HG03460 (cell line): Measurements from ENCODE around the gene DCAF17.
"Not testable (repeated sequence)": the region's sequence is repeated elsewhere in the genome, so short reads cannot be mapped to it uniquely, and the experiment has no call there.

Experiments
- ATAC-seq: cut with Tn5 transposase; IDR thresholded peaks from one replicate; pipeline ENCODE4 v1.9.1; 2021; ENCODE audit not compliant: unreplicated experiment

The DCAF17 gene

DNA sequence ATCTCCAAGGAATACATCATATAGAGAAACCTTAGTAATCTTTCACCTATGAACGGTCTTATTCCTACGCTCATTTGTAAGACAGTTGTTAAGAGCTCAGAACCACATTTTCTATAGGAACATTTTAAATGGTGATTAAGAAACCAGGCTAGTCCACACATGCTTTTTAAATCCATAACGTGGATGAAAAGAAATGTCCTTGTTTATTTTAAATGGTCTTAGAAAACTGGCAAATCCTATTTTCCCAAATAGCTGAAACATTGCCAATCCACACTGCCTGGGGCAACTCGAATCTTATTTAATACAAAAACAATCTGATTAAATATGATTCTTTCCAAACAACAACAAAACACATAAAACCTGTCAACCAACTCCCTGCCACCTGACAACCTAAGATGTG, 23.9 kb upstream of the DCAF17 start:
- ATAC-seq: no peak

DNA sequence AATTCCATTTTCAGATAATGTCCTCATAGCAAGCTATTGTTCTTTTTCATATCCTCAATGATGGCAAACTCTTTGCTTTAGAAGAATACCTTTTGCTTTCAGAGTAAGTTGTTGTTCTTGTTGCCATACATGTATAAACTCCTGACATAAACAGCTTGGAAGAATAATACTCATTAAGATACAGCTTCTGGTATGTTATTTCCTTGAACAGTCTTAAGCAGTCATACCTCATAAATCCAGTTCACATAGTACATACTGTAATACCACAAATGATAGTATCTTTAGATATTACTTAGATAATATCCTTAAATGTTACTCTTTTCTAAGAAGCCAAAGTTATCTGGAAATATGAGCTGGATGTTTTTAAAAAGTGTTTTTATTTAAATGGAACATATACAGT, 23.4 kb upstream of the DCAF17 start:
- no peak for ATAC-seq

DNA sequence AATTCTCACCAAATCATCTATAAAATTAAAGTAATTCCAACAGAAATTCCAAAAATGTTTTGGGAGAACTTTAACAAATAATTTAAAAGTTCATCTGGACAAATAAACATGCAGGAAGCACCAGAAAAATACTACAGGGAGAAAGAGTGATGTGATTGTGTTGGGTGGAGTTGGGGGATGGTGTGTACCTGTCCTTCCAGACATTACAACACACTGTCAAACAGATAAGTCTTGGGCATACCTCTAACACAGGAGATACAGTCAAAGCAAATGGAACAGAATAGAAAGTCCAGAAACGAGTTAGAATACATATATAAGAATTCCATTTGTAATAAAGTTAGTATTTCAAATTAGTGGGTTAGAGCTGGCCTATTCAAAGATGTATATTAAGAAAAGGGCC, 22.8 kb upstream of the DCAF17 start:
- ATAC-seq: no peak

DNA sequence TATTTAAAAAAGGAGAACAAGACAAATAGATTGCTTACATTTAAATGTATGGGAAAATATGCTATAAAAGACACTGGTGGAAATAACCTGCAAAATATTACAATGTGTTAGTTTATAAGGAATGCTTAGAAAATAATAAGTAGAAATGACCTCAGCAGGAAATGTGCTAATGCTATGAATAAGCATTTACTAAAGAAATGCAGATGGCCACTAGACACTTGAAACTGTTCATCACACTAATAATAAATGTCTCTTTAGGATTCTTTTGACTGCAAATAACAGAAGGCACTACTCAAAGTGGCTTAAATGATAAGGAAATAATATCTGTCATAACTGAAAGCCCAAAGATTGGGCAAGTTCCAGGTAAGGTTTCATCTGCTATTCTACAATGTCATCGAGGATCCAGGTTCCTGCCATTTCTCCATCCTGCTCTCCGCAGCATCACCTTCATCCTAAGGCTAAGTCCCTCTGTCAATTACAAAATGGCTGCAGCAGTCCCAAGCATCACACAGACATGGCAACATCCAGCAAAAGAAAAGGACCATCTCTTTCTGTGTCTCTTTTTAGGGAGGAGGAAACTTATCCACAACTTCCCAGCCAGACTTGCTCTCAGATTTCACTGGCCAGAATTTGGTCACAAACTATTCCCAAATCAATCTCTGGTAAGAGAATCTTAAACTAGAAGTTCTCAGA, 22.1 kb upstream of the DCAF17 start:
- ATAC-seq: no peak

DNA sequence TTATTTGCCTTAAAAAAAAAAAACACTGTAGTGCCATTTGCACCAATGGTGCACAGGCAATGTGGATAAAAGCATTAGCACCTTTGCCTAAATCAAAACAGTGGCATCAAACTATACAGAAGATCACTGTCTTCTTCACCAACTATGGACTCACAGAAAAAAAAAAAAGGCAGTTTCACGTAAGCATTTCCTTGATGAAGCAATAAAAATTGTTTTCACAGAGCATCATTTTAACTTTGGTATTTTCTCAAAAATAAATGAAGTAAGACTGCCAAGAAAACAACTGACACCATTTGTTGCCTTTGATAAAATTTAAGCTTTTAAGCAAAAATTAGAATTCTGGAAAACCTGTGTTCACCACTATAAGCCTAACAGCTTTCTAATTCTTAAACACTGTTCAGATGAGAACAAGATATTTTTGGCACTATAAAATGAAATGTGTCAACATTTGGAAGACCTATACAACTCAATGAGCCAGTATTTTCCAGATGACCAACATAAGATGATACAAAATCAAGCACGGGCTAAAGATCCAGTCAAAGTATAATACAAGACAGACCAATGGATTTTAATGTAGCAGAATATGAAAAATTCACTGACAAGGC, 21.4 kb upstream of the DCAF17 start:
- no peak for ATAC-seq

DNA sequence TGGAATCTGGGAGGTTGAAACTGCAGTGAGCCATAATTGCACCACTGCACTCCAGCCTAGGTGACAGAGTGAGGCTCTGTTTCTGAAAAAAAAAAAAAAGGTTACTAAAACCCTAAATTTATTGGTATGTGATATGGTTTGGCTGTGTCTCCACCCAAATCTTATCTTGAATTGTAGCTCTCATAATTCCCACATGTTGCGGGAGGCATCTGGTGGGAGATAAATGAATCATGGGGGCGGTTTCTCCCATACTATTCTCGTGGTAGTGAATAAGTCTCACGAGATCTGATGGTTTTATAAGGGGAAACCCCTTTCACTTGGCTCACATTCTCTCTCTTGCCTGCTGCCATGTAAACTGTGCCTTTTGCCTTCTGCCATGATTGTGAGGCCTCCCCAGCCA, 19.4 kb upstream of the DCAF17 start:
- ATAC-seq: not testable (repeated sequence)

DNA sequence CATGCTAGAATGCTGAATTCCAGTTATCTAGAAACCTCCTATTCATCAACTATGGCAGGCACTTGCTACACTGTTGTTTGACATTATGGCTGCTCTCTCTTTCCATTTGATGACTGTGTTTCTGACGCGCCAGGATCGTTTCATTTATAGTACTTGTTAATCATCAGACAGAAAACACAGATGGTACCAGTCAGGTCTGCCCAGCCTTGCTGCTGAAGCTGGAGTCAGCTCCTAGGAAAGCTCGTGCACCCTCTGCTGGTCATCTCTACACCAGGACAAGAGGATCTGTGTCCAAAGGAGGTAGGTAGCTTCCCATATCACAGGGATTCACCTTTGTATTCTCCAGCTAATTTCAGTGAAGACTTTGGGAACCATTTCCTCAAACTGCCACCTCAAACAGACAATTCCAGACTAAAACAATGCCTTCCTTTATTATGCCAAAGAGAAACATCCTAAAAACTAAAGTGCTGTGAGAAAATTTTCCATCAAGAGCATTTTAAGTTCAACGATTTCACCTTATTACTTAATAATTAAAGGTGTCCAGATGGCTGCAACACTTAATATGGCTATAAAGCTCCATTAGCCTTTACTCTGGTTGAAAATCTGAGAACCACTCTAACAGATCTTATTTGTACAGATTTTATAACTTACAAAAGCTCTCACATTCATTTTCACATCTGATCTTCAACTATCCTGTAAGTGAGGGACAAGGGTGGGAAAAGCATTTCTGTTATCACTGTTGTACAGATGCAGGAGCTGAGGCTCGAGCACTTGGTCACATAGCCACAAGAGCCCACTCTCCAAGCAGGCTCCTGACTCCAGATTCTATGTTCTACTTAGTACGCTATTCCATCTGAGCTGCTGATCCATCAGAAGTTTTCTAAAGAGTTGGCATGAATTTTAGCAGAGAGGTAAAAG, 17.8 kb upstream of the DCAF17 start:
- peak; percentile 88 for ATAC-seq

DNA sequence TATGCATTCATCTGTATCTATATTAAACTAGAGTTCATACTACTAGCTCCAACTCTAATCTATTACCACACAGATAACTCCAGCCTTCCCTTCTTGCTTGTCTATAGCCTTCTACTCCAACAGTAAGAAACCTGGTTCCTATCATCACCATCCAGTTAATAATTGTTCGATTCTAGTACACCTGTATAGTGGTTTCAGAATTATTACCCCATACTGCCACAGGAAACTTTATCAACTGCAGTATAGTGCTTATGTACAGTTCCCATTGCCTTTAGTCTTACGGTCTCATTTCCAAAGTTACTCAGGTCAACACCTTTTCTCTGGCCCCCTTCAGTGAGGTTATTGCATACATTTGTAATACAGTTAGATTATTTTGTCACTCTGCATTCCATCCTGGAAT, 14.7 kb upstream of the DCAF17 start:
- peak; percentile 42 for ATAC-seq

DNA sequence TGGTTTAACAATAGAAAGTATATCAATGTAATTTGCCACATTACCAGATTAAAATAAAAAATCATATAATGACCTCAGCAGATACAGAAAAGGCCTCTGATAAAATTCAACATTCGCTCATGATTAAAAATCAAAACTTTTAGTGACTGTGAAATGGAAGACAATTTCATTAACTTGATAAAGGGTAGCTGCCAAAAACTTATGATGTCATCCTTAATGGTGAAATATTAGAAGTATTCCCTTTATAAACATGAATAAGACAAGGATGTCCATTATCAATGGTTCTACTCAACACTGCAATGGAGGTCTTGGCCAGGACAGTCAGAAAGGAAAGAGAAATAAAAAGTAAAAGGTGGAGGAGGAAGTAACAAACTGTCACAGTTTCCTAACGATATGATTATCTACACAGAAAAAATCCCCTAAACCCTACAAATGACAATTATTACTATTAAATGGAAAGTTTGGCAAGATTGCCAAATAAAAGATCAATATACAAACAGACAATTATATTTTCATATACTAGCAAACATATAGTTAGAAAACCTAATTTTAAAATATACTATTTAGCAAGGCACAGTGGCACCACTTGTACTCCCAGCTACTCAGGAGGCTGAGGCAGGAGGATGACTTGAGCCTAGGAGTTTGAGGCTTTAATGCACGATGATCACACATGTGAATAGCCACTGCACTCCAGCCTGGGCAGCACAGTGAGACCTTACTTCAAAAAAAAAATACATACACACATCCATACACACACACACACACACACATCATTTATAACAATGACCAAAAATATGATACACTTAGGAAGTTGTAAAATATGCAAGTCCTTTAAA, 13.1 kb upstream of the DCAF17 start:
- ATAC-seq: no peak

DNA sequence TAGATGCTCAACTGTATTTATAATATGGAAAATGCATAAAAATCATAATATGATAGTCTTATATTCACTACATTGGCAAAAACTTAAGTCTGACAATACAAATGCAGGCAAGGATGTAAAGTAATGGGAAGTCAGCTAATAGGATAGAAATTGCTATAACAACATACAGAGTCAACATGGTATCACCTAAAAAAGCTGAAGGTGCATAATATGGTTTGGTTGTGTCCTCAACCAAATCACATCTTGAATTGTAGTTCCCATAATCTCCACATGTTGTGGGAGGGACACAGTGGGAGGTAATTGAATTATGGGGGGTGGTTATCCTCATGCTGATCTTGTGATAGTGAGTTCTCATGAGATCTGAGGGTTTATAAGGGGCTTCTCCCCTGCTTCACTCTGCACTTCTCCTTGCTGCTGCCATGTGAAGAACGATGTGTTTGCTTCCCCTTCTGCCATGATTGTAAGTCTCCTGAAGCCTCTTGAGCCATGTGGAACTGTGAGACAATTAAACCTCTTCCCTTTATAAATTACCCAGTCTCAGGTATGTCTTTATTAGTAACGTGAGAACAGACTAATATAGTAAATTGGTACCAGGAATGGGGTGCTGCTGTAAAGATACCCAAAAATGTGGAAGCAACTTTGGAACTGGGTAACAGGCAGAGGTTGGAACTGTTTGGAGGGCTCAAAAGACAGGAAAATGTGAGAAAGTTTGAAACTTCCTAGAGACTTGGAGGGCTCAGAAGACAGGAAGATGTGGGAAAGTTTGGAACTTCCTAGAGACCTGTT, 11.1 kb upstream of the DCAF17 start:
- not testable (repeated sequence) for ATAC-seq

DNA sequence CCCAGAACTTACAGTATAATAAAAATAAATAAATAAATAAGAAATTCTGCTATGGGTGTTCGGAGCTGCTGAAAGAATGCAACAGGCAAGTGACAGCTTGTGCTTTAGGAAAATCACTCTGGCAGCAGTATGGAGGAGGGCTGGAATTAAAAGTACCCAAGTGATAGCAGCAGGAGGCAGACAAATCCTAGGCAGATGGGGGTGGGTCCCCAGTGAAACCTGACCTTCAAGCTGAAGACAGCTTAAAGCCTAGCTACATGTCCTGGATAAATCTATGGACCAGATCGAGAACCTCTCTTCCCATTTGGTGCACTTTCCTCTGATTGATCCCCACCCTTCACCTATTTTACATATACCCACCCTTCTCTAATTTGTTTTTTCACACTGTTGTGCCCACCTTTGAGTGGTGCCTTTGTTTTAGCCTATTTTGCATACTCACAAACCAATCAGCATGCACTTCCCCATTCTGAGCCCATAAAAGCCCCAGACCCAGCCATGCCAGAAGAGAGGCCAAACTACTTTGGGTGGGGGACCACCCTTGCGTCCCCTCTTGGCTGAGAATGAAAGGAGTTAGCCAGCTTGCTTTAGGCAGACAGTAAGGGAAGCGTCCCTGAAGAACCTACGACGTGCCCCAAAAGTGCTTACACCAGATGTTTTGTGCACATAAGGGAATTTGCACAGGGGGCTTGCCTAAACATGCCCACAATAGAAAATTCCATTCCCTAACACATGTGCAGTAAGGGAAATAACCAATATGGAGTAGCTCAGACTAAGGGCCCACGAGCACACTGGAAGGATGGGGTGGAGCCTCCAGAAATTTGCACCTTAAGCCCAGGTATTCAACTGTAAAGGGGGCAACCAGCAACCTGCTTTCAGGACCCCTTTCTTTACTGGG, 3.3 kb upstream of the DCAF17 start:
- no peak for ATAC-seq

DNA sequence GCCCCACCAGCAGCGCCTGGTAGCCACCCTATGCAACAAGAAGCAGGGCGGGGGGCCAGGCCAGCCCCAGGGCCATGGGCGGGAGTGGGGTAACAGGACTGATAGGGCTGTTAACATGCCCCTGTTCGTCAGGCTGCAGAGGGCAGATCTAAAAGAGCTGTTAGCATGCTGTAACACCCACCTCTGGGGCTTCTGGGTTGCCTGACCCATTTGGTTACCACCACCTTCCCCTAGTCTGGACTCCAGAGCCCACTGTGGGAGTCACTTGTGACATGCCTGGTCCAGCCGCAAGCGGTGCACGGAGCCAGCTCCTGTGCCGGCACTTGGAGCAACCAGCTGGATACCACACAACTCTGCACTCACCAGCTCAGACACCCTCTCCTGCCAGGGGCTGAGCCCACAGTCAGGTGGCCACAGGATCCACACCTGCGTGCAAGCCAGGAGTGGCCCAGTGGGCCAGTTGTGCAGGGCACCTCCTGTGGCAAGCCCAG, 2.3 kb upstream of the DCAF17 start:
- no peak for ATAC-seq

DNA sequence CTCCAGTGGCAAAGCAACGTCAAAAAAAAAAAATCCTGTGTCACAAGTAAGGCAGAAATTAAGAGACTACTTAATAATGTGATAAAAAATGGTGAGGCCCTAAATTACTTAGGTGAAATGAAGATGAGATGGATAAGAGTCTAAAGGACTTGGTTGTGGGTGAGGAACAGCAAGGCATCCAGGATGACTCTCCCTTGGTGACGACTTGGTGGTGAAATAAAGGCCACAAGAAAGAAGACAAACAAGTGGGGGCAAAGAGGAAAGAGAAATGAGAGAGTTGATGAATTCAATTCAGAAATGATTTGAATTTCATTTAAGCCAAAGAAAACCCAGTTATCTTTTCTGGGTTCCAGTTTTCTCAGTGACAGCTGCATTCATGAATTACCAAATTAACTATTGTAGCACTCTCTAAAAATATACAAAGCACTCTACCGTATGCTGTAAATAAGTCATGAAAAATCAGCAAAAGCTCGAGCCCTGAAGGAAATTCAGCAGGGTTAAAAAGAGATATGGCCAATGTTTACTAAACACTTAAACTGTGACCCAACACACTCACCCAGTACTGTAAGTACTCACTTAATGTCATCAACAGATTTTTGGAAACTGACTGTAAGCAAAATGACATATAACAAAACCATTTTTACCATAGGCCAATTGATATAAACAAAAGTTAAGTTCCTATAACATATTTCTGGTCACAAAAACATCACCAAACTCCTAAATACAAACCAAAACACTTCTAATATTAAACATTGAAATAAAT, 1.6 kb upstream of the DCAF17 start:
- ATAC-seq: no peak

DNA sequence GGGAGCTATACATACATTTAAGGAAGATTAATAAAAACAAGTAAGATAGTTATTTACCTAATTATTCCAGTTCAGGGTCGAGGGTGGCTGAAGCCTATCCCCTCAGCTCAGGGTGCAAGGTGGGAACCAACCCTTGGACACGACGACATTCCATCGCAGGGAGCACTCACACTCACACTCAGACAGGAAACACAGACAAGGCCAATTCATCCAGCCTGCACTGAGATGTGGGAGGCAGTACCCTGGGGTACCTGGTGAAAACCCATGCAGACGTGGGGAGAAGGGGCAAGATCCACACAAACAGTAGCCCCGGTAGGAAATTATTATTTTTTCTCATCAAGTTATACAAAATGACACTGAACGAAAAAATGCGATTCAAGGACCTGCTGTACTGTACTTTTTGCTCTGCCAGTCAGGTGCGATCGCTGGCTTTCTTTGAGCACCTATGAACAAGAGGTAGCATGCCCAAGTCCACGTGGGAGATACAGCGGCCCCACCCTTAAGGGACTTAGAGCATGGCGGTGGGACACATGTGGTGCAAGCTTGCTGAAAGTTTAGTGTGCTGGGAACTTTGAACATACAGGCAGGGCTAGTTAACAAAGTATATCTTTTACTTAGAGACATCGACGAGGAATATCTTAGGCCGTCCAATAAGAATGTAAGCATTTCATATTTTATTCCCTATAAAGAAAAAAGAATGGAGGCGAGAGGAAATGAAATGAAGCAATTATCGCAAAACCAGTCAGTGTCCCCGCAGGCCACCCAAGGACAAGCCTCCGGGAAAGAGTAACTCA, 860 bp upstream of the DCAF17 start:
- no peak for ATAC-seq

DNA sequence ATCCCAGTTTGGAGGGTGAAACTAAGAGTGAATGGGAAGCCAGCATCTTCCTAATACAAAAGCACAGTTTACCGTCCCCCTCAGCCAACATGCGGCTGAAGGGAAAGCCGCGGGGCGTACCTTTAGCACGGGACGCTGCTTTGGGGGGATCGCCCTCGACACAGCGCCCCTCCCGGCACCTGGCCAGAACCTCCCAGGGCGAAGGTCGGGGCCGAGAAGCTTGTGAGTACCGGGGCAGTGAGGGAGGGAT, 338 bp upstream of the DCAF17 start, which contains the start of gene METTL8:
METTL8 (minus strand) TSS at position 228 of the 250 bp plus-strand sequence. CDS start 41,805 bp downstream, outside the sequence.
- ATAC-seq: no peak

DNA sequence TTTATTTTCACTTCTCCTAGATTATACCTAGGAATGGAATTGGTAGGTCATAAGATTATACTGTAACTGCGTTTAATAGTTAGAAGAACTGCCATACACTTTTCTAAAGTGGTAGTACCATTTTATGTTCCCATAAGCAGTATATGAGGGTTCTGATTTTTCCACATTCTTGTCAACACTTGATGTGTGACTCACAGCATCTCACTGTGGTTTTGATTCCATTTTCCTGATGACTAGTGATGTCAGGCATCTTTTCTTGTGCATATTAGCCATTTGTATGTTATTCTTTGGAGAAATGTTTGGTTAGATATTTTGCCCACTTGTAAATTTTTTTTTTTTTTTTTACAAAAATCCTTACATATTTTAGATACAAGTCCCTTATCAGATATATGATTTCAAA, 2.3 kb downstream of the DCAF17 start:
- no peak for ATAC-seq

DNA sequence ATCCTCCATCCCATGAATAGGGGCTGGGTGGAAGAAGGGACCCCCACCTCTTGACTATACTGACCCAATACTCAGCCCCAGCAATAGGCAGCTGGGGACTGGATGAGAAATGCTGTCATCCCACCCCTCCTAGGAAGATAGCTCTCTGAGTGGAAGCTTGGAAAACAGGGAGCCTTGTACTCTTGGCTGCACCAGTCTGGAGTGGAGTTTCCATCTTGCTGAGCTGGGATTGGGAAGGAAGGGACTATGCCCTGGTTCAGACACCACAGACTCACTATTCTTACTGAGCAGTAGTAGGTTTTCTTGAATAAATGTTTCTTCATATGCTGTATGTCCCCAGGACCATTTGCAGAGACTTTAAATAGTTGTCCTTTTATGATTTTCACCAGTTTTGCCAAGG, 7.4 kb downstream of the DCAF17 start:
- ATAC-seq: no peak

DNA sequence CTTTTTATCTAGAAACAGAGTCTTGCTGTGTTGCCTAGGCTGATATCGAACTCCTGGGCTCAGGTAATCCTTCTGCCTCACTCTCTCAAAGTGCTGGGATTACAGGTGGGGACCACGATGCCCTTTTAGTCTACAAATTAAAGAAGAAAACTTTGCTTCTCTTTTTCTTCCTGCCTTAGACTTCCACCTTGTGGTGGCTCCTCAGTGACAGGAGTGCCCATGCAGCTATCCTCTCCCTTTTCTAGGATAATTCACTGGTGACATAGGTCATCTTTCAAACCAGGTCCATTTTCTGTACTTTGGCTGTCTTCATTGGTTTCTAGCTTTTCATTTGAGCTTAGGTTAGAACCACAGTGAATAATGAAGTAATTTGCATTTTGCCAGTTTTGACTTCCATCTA, 13.6 kb downstream of the DCAF17 start:
- no peak for ATAC-seq
